Transverse colon (tissue), 4 donors: ENCODE measurements around the gene HCAR1.

Source experiments
- CTCF ChIP-seq, 5 experiments: fragments of 200-600 bp in 3 of 5; fragments of 450-650 bp in 2 of 5; sonication (generic) in 3 of 5; IDR thresholded peaks; 1 replicate in 2 of 5; 2 replicates in 3 of 5; pipeline ENCODE4 v1.5.1; 2016 to 2017; ENCODE audit warnings: antibody characterized with exemption in 5 of 5, inconsistent platforms in 3 of 5, mild to moderate bottlenecking in 2 of 5, moderate library complexity in 1 of 5
- EP300 ChIP-seq: sonication (generic); formaldehyde crosslinking; IDR thresholded peaks from one replicate; pipeline ENCODE4 v1.6.1; 2017; ENCODE audit warnings: antibody characterized with exemption, low read depth
- POLR2A ChIP-seq: fragments of 450-650 bp; IDR thresholded peaks from one replicate; pipeline ENCODE4 v1.6.1; 2016; ENCODE audit warnings: antibody characterized with exemption, mild to moderate bottlenecking, moderate library complexity
- POLR2AphosphoS5 ChIP-seq, 3 donors: sonication (generic); formaldehyde crosslinking; IDR thresholded peaks; one replicate each; pipeline ENCODE4 v1.6.1; 2016; ENCODE audit warnings: antibody characterized with exemption in 3 of 3

- no peak for TF ChIP-seq CTCF (IDR thresholded peaks at IDR 0.05)
- TF ChIP-seq POLR2AphosphoS5 (IDR thresholded peaks at IDR 0.05), result no peak
- no peak for TF ChIP-seq EP300
- no peak for TF ChIP-seq POLR2A
Measured at GRCh38 chr12:122726080-122726558, 4.5 kb downstream of the HCAR1 start.
